ENCODE measurements around the gene SAG.
"Not testable (repeated sequence)": the region's sequence is repeated elsewhere in the genome, so short reads cannot be mapped to it uniquely, and the experiment has no call there.

The SAG gene

DNA sequence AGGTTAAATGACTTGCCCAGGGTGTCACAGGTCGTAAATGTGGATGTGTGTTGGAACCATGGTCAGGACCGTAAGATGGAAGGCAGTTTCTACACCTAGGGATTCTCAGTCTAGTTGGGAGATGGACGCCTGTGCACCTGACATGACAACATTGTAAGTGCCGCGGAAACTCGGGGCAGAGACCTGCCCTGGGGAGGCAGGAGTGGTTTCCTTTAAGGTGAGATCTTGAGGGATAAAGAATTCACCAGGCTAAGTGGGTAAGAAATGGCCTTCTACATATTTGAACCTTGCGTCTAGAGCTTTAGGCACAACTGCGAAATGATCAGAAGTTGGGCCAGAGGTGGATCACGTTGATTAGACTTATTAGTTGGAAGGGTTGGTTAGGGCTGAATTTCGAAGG lies 48.3 kb downstream of the SAG start:
- no peak for DNase-seq

DNA sequence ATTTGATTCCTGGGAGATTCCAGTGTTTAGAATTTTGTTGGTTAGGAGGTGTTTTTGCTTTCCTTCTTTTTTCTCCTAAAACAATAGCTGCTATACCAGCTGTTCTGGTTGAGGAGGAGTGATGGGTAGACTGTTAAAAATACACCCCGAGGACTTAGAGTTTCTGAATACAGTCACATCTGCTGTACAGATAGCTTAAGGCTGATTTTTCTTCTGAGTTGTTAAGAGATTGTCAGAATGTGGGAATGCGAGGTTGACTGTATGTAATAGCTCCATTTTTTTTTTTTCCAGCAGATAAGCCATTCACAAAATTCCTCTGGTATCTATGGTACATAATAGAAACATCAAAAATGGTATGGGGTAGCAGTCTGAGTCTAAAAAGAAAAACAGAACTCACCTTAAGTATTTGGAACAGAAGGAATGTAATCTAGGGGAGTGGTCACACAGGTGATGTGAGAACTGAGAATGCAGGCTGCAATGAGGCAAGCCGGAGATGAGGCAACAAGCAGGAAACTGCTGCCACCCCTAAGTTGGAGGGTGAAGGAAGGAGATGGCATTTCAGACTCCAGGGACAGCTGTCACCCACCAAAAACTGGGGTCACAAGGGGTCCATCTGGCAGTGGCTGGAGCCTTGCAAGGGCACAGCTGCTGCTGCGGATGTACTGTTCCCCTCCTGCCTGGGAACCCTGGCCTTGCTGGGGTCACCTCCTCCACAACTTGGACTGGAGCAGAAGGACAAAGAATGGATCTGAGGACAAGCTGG lies 49.1 kb downstream of the SAG start:
- DNase-seq, result no peak

DNA sequence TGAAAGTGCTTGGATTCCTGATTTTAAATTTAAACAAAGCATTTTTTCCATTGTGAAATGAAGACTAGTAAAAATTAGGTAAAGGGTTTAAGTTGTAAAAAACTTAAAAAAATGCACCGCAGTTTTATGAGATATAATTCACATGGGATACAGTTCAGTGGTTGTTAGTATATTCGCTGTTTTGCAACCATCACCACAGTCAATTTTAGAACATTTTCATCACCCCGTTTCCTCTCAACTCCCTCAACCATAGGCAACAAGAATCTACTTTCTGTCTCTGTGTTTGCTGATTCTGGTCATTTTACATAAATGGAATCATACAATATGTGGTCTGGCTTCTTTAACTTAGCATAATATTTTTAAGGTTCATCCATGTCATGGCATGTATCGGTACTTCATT lies 50.7 kb downstream of the SAG start:
- DNase-seq, result no peak

DNA sequence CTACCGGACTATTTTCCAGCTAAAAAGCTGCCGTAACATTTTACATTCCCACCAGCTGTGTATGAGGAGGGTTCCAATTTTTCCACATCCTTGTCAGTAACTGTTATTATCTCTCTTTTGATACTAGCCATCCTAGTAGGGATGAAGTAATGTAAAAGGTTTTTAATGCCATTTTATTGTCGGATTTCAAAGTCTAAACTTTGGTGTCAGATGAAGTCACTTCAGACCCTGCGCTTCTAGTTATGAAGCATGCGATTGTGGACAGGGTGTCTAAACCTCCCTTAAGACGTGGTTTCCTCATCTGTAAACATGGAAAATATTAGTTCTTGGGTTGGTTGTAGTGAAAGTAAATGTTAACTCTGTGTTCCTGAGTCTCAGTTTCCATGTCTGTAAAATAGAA lies 51.3 kb downstream of the SAG start:
- DNase-seq, result no peak

DNA sequence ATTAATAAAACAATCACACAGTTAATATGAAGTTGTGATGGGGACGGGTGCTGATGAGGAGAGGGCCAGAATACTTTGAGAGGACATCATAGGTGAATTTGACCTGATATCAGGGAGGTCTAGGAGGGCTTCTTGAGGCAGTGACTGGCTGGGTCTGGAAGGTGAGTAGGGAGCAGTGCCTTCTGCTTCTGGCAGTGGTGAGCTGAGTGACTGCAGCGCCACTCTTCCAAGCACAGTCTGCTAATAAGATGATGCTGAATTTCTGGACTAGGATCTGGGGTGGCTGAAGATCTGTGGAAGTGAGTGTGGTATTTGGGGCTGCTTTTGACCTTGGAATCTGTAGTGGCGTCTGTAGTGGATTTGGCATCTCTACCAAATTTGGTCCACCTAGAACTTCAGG lies 52.2 kb downstream of the SAG start:
- DNase-seq, result no peak

DNA sequence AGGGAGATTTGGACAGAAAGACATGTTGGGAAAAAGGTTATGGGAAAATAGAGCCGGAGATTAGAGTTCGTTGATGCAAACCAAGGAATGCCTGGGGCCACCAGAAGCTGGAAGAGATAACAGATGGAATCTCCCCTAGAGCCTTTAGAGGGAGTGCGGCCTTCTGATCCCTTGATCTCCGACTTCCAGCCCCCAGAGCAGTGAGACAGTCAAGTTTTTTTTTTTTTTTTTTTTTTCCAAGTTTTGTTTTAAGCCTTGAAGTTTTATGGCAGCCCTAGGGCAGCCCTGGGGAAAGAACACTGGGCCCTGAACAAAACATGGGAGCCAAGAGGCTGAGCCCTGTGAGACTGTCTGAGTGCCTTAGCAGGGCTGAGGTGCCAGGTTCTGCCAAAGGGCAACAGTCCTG lies 53.2 kb downstream of the SAG start:
- no peak for DNase-seq

DNA sequence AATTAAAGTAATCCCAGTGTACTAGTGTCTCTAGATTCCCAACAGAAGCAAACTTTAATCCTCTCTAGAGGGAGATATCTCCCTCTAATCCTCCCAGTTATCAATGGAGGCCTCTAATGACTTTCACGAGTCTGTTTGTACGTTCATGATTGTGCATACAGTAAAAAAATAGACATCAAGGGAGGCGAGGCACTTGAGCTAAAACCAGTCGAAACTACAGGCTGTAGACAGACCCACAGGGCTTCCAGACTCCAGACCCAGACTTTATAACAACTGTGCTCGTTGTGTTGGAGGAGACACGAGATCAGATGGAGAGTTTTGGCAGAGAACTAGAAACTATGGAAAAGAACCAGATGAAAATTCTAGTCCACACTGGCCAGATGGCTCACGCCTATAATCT lies 53.7 kb downstream of the SAG start:
- DNase-seq, result no peak

DNA sequence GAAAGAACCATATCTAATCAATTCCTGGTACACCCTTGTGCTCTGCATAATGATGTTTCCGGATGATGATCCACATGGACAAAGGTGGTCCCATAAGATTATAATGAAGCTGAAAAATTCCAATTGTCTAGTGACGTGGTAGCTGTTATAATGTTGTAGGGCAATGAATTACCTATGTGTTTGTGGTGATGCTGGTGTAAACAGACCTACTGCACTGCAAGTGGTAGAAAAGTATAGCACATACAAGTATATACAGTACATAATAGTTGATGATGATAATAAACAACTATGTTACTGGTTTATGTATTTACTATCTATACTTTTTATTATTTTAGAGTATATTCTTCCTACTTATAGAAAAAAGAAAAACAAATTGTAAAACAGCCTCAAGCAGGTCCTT lies 55.1 kb downstream of the SAG start:
- DNase-seq, result no peak

DNA sequence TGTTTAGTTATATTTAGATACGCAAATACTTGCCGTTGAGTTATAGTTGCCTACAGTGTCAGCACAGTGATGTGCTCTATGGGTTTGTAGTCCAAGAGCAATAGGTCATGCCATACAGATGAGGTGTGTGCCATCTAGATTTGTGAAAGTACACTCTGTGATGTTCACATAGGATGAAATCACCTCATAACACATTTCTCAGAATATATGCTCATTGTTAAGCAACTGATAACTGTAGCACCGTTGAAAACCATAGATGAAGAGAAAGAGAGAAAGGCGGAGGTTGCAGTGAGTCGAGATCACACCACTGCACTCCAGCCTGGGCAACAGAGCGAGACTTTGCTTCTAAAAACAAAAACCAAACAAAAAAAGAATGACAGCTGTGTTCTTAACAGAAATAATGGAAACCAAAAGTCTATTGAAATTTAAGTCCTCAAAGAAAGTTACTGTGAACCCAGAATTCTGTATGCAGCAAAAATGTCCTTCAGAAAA lies 56.2 kb downstream of the SAG start:
- DNase-seq, result no peak

DNA sequence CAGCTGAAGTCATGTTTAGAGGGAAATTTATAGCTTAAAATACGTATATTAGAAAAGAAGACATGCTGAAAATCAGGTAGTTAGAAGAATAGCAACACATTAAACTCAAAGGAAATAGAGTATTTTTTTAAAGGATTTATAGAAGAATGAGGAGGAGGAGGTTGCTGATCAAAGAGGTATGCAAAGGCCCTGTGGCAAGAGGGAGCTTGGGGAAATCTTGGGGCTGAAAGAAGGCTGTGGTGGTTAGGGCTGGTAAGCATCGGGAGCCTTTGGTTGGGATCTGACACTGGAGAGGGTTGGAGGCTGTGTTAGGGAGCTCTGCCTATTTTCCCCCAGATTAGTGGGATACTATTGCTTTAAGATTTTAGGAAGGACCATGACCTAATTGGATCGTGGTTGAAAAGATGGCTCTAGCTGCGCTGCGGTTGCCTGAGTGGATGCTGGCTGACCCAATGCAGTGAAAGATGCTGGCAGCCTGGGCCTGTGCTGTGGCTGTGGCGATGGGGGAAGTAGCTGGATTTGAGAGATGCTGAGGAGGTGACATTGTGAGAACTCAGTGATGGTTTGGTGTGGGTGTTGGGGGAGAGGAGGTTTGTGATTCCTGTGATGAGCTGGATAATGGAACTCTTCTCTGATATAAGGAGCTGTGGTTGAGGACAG lies 58.4 kb downstream of the SAG start:
- no peak for DNase-seq

DNA sequence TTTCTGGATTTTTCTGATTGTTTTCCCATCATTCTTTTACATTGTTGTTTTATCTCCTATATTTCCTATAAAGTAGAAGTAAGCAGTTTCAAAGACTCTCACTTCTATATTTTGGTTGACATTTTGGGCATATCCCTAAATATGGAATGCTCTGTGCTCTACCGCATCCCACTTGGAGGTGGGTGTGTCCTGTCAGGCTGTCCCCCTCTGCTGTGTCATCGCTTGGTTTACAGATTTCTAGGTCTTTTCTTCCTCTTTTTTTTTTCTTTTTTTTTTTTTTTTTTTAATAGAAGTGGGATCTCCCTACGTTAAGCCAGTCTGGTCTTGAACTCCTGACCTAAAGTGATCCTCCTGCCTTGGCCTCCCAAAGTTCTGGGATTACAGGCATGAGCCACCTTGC lies 60.0 kb downstream of the SAG start:
- DNase-seq, result no peak

DNA sequence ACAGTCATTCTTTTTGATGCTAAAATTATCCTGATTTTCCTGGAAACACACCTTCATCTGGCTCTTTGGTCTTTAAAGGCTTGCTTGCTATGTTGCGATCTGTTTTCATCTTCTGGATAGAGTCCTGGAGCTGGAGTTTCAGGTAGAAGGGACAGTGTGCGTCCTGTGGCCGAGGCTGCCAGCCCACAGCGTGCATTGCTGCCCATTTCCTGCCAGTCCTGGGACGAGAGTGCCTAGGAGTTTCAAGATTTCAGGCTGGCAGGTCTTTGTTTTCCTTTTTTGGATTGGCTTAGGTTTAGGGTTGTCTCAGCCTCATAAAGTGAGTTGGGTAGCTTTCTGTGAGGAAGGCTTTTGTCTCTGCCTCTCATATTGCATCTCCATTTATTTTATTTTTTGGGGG lies 61.1 kb downstream of the SAG start:
- DNase-seq, result no peak

DNA sequence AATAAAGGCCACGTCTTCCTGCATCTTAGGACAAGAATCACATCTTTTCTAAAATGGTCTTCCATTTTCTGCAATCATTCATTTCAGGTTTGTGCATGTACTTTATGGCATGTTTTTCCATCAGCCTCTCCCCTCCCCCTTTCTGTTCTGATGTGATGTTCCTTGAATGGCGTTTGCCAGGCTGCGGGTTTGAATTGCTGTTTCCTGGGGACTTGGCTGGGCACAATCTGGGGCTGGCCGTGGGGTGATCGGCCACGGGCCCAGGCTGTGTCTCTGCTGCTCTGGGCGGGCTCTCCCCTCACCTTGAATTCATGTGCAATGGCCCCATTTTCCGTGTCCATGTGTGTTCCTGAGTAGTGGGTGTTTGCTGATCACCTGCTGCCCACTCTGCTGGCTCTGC lies 61.8 kb downstream of the SAG start:
- no peak for DNase-seq

DNA sequence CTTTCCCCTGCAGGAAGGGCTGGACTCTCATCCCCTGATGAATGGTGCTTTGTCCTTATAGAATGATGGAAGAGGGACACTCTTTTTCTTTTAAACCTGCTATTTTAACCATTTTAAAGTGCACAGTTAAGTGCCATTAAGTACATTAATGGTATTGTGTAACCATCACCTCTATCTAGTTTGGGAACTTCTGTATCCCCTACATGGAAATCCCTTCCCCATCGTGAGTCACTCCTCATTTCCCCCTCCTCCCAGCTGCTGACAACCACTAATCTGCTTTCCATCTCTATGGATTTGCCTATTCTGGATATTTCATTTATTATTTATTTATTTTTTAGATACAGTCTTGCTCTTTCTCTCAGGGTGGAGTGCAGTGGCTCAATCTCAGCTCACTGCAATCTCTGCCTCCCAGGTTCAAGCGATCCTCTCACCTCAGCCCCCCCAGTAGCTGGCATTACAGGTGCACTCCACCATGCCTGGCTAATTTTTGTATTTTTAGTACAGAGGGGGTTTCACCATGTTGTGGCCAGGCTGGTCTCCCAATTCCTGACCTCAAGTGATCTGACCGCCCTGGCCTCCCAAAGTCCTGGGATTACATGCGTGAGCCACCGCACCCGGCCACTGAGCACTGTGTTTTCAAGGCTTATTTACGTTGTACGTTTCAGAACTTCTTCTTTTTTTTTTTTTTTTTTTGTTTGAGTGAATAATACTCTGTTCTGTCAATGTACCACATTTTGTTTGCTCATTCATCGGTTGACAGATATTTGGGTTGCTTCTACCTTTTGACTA lies 62.5 kb downstream of the SAG start:
- DNase-seq, result no peak

DNA sequence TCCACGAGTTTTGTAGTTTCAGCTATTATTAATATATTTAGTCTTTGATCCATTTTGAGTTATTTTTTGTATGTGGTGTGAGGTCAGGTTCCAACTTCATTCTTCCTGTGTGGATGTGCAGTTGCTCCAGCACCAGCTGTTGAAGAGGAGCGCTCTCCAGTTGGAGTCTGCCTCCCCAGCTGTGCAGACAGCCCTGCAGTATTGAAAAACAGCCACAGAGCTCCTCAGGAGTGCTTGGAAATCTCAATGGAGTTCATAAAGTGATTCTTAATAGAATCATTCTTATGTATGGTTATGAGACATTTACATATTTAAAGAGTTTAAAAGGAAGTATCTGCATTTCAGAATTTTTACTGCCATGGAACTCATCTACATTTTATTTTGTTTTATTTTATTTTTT lies 64.0 kb downstream of the SAG start:
- DNase-seq, result no peak

DNA sequence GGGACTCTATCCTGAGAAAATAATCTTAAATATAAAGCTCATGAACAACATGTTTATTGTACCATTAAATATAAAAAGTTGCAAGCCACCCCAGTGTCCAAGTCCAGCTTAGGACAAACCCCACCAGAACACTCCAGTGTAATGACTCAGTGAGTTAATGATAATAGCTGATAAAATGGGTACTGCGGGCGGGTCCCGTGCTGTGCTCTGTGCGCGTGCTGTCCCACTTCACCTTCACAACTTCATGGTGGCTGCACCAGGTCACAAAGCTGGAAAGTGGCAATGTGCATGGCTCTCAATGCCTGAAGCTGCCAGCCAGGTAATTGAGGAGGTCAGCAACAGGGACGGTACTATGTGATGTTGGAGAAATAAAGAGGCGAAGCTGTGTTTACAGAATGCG lies 65.2 kb downstream of the SAG start:
- no peak for DNase-seq

DNA sequence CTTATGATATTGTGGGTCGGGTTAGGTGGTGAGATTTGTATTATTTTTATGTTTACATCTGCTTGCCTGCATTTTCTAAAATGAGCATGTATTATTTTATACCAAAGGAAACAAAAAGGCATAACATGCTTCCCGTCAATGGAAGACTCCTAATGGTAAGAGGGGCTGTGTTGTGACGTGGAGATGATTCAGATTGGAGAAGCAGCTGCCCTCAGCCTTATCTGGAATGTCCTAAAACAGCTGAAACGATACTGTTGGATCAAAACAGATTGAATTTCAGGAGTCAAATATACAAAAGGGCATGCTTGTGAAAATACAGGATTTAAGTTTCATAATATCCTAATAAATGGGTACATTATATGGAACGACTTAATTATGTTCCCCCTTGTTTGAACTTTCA lies 65.7 kb downstream of the SAG start:
- DNase-seq, result no peak

DNA sequence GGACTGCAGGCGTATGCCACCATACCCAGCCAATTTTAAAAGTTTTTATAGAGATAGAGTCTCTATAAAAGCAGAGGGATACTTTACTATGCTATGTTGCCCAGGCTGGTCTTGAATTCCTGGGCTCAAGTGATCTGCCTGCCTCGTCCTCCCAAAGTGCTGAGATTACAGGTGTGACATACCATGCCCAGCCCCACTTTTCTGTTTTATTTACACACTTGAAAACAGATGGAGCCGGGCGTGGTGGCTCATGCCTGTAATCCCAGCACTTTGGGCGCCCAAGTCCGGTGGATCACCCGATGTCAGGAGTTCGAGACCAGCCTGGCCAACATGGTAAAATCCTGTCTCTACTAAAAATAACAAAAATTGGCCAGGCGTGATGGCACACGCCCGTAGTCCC lies 67.2 kb downstream of the SAG start:
- not testable (repeated sequence) for DNase-seq

DNA sequence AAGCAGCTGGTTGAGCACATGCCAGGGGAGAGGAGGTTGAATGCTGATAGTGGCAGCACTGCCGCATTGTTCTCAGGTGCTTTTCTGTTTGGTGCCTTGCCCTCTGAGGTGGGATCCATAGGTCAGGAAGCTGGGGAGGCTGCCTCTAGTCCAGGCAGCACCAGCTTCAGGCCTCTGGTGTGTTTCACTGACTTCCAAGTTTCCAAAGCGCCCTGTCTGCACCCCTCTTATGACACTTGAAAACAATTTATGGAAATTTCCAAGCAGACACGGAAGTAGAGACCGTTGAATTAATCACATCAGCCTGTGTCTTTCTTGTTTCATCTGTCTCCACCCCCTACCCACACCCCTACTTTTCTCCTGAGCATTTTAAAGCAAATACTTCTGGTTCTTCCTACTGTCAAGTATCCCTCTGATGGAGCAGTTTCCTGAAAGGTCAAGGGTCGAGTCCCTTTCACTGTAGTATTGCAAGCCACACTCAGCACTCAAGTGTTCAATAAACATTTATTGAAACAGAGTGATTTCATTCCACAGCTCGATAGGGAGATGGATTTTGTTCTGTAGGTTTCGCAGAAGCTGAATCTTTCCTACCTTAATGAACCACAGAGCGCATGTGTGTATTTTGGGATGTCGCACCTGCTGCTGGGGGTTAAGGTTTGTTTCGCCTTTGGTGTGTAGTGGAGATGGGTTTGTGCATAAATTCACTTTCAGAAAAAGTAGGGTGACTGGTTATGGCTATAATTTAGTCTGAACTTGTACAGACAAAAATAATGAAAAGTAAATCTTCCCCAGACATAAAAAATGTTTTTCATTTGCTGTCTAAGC lies 68.1 kb downstream of the SAG start:
- DNase-seq, result no peak

DNA sequence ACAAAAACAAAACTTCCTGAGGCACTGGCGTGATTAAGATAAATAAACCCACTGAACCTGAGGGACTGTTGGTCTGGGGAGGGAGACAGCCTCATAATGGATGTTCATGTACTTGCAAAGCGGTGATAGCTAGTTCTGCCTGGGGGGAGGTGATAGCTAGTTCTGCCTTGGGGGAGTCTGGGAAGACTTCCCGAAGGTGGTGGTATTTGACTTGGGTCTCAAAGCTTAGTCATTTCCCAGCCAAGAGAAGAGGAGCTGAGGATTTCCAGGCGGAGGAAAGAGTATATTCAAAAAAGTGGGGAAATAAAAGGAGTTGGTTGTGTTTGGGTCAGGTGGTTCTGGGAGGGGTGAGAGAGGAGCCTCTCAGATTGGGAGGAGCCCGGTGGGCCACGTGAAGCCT lies 71.4 kb downstream of the SAG start:
- DNase-seq, result no peak

DNA sequence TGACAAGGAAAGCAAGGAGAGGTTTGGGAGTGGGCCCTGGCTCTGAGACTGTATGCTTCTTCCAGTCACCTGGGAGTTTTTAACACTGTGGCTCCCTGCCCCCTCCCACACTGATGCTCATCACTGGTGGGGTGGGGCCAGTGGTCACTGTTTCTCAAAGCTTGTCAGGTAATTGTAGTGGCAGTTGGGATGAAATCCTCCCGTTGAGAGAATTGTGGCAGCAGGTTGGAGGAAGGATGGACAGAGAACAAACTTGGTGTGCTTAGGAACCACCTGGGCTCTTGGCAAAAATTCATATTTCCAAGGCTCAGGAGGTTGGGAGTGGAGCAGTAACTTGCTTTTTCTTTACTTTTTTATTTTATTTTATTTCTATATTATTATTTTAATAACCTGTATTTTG lies 71.8 kb downstream of the SAG start:
- no peak for DNase-seq

DNA sequence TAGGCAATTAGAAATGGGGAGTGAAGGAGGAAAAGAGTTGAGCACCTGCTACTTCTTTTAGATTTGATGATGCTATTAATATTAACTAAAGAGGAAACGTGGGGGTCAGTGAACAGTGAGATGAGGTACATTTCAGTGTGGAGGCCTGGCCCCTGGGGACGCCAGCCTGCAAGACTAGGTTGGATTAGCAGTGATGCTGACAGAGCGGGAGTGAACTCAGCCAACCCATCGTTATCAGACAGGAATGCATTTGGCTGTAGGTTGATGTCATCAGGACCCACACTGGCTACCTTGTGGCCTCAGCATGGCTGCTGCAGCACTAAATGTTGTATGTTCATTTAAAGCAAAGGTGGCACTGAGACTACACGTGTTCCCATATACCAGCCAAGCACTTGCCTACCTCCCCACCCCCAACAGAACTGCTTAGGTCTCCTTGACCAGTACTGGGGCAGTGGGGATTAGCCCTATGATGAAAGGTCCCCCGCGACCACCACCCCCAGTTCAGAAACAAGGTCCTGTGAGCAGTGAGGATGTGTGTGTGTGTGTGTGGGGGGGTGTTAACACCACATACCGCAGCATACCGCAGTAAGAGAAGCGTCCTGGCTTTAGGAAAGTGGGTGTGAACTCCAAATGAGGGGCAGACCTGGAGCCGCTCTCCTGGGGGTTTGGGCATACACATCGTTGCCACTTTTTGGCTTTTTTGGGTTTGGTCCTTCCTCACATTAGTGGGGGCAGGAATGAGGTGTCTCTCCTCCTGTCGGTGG lies 72.7 kb downstream of the SAG start:
- no peak for DNase-seq

All from right kidney (tissue), 1 donor.